HFFc6 (cell line): ENCODE results near the gene TFIP11. TPM values are rescaled to one million over a fixed set of nuclear protein-coding genes. Genes with fewer than 3 reads are reported as not detected.

Experiments used
- DNase-seq: peaks from one replicate; pipeline ENCODE4 v3.0.0-alpha.2; 2018
- H3K27ac Mint-ChIP-seq: 2 replicates; pipeline ENCODE4 v1.8.0; 2020; ENCODE audit warnings: mild to moderate bottlenecking, mixed read lengths
- H3K27me3 Mint-ChIP-seq: 2 replicates; pipeline ENCODE4 v1.8.0; 2021; ENCODE audit warnings: mild to moderate bottlenecking, moderate library complexity, mixed read lengths; ENCODE audit not compliant: insufficient read depth
- H3K36me3 Mint-ChIP-seq: 2 replicates; pipeline ENCODE4 v1.8.0; 2021; ENCODE audit warnings: low read depth, mixed read lengths
- H3K4me1 Mint-ChIP-seq: 2 replicates; pipeline ENCODE4 v1.8.0; 2020; ENCODE audit warnings: low read depth, mixed read lengths
- H3K4me3 Mint-ChIP-seq: 2 replicates; pipeline ENCODE4 v1.8.0; 2020; ENCODE audit warnings: mild to moderate bottlenecking, moderate library complexity, mixed read lengths
- H3K9me3 Mint-ChIP-seq: 2 replicates; pipeline ENCODE4 v1.8.0; 2020; ENCODE audit warnings: mild to moderate bottlenecking, mixed read lengths
- microRNA-seq: library from miRNA; unstranded; fragments of <30 nt; microRNA quantifications from one replicate; pipeline ENCODE4, GENCODE V29; 2019
- total RNA-seq, 6 experiments: library from RNA; stranded (reverse); fragmentation: NEBNext Ultra II Directional; extraction: Animal tissue kit (Norgen Biotek cat#: 25700); gene quantifications; 2 replicates in 1 of 6; 3 replicates in 5 of 6; pipeline ENCODE4 v1.2.3, GENCODE V29; 2021
- TF ChIP-seq, protein P1 (sequence below): fragments of 200-600 bp; sonication (generic); IDR thresholded peaks from 2 replicates; pipeline ENCODE4 v1.5.0; 2021; ENCODE audit warnings: antibody characterized with exemption, mild to moderate bottlenecking

Gene TFIP11
- total RNA-seq, 6 experiments from 2014 or later: 31.4 to 35.8 (median 33.9) TPM

DNA sequence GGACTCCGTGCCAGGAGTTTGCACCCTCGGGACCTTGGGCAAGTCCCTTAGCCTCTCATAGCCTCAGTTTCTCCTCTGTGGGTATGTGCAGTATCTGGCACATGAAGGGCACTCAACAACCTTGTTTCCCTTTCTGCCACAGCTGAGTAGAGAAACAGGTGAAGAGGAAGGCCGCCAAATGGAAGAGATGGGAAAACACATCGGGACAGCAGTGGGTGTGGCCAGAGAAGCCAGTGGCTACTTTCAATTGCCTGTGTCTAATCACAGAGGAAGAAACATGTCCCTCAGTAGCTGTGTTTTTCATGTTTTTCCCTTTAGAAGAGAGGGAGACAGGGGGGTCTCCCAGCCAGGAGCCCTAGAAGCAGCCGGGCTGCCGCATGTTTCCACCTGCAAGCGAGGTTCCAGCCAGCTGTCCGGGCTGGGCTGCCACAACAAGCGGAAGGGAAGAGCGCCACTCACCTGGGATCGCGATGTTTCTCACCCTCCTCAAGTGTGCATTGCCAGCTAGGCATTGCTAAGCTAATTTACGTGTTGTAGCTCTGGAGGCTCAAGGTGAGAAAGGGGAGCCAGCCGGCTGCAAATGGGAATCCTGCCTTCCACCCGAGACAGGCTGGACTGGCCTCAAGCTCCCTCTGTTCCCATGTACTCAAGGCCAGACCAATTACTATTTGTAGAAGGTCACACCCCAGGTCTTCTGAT lies 66.5 kb downstream of the TFIP11 start:
- H3K27ac Mint-ChIP-seq: no peak overlapping the region
- no peaks in the 10 kb centered on the region for H3K9me3 Mint-ChIP-seq
- DNase-seq: no peak
- TF ChIP-seq, protein P1, sequence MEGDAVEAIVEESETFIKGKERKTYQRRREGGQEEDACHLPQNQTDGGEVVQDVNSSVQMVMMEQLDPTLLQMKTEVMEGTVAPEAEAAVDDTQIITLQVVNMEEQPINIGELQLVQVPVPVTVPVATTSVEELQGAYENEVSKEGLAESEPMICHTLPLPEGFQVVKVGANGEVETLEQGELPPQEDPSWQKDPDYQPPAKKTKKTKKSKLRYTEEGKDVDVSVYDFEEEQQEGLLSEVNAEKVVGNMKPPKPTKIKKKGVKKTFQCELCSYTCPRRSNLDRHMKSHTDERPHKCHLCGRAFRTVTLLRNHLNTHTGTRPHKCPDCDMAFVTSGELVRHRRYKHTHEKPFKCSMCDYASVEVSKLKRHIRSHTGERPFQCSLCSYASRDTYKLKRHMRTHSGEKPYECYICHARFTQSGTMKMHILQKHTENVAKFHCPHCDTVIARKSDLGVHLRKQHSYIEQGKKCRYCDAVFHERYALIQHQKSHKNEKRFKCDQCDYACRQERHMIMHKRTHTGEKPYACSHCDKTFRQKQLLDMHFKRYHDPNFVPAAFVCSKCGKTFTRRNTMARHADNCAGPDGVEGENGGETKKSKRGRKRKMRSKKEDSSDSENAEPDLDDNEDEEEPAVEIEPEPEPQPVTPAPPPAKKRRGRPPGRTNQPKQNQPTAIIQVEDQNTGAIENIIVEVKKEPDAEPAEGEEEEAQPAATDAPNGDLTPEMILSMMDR: no peak
- peaks cover 1% of the 10 kb centered on the region for H3K27me3 Mint-ChIP-seq
- peaks cover 8% of the 10 kb centered on the region; the same call in 1 of the 2 replicates for H3K4me1 Mint-ChIP-seq
- H3K36me3 Mint-ChIP-seq: no peaks in the 10 kb centered on the region; the same call in 1 of the 2 replicates
- H3K4me3 Mint-ChIP-seq: no peak overlapping the region

DNA sequence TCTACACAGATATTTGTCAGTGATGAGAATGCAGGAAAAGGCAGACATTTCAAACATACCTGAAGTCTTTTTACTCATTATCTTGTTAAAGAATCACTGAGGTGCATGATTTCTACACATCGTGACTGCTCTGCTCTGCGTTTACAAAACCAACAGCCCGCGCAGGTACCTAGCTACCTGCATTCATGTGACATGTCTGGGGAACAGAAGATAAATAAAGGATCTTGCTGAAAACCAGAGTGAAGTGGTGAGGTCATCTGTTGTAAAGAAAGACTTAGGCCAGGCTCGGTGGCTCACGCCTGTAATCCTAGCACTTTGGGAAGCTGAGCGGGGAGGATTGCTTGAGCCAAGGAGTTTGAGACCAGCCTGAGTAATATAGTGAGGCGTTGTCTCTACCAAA lies 67.5 kb downstream of the TFIP11 start:
- Mint-ChIP-seq H3K4me3 (no peak overlapping the region), H3K27me3 (peaks cover 1% of the 10 kb centered on the region; the same call in 1 of the 2 replicates), H3K36me3 (no peaks in the 10 kb centered on the region), H3K27ac (no peak overlapping the region), H3K4me1 (peaks cover 8% of the 10 kb centered on the region; the same call in 1 of the 2 replicates), H3K9me3 (no peaks in the 10 kb centered on the region)
- TF ChIP-seq, protein P1: no peak
- DNase-seq: no peak

DNA sequence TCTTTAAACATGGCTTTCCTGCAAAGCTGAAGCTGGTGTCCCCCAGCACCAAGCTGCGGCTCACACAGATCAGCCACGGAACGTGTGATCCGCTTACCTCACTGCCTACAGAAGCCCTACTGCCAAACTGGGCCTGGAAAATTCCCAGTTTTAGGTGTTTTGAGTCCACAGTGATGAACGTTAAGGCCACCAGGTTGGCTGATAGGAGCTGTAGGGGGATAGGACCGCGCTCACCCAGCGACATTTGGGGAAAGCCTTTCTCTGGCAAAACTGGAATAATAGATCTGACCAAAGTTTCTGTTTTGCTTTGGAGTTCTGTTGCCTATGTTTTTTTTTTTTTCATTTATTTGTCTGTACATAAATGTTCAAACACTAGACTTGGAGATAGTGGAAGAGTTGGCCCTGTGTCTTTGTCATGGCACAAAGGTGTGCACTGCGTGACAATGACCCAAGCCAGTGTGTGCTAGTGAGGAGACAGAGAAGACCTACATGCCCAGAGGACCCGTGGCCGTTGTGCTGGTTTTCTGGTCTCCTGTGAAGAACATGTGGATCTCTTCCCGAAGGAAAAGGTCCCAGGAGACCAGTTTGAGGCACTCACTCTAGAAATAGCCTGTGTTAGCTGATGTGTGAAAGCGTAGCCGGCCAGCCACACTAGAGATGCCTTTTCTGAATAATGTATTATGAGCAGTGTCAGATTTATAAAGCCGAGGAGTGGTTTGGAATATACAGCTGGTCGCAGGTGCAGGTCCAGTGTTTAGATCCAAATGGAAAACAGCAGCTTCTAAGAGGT lies 68.2 kb downstream of the TFIP11 start:
- no peaks in the 10 kb centered on the region for H3K36me3 Mint-ChIP-seq
- no peak overlapping the region for H3K27ac Mint-ChIP-seq
- TF ChIP-seq, protein P1: no peak
- peaks cover 8% of the 10 kb centered on the region; the same call in 1 of the 2 replicates for H3K4me1 Mint-ChIP-seq
- H3K27me3 Mint-ChIP-seq: peaks cover 1% of the 10 kb centered on the region; the same call in 1 of the 2 replicates
- no peak overlapping the region for H3K4me3 Mint-ChIP-seq
- DNase-seq: no peak
- no peaks in the 10 kb centered on the region for H3K9me3 Mint-ChIP-seq

DNA sequence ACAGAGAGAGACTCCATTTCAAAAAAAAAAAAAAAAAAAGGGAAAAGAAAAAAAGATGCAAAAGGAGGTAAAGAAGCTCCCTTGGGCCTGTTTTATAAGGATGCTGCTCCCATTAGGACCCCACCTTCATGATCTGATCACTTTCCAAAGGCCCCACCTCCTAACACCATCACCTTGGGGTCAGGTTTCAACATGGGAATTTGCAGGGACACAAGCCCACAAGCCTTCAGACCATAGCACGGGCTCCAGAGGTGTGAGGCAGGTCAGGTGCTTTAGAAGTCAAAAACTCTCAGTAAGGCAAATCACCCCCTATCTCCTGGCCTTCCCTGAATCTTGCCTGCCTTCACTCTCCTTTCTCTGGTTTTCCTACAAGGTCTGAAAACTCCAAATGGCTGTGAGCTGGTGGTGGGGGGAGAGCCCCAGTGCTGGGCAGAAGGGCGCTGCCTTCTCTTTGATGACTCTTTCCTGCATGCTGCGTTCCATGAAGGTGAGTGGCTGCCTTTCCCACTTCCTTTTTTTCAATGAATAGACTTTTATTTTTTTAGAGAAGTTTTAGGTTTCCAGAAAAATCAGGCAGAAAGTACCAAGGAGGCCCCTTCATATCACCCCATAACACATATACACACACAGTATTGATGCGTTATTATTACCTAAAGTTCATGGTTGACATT lies 70.1 kb downstream of the TFIP11 start:
- Mint-ChIP-seq H3K27me3 (peaks cover 1% of the 10 kb centered on the region; the same call in 1 of the 2 replicates), H3K4me3 (no peak overlapping the region), H3K27ac (peak overlapping the region; percentile 15; the same call in 1 of the 2 replicates), H3K9me3 (no peaks in the 10 kb centered on the region), H3K36me3 (no peaks in the 10 kb centered on the region), H3K4me1 (peaks cover 13% of the 10 kb centered on the region; the same call in 1 of the 2 replicates)
- TF ChIP-seq, protein P1: no peak
- DNase-seq: no peak

Small RNAs within 50 kb of the gene (microRNA-seq; reads per million reads assigned to microRNA genes)
- gene MIR548J: 12.4 reads per million, percentile 13 among the genes with 10 or more reads in this experiment

Other genes starting within 250 kb of the TFIP11 start
- gene ASPHD2, start 83.2 kb downstream of the TFIP11 start, total RNA-seq: 1 to 10 TPM in 5 of 6 experiments, under 1 TPM in 1; 0.85 to 2.3 (median 1.3) TPM
- 10 to 100 TPM; 18.0 to 22.6 (median 20.6) TPM for gene HPS4, start 28.7 kb downstream of the TFIP11 start, total RNA-seq
- gene SRRD, start 28.6 kb downstream of the TFIP11 start, total RNA-seq: 10 to 100 TPM; 15.0 to 21.2 (median 19.1) TPM
- gene TPST2, start 77.7 kb upstream of the TFIP11 start, total RNA-seq: 10 to 100 TPM; 66.8 to 75.5 (median 73.8) TPM
- gene CRYBB1, start 105.6 kb upstream of the TFIP11 start, total RNA-seq: not detected
- gene CRYBA4, start 109.5 kb upstream of the TFIP11 start, total RNA-seq: not detected
- gene MIAT, start 145.1 kb upstream of the TFIP11 start, total RNA-seq: under 1 TPM; 0.55 to 0.89 (median 0.75) TPM